HepG2 (cell line): ENCODE measurements around the gene C5AR2. TPM values are rescaled to one million over a fixed set of nuclear protein-coding genes. Genes with fewer than 3 reads are reported as not detected.

Experiments
- AFF4 ChIP-seq: sonication (generic); formaldehyde crosslinking; IDR thresholded peaks from 2 replicates; pipeline ENCODE4 v1.4.0; 2020; ENCODE audit warnings: missing genetic modification reagents
- ATF2 ChIP-seq: sonication (generic); formaldehyde crosslinking; IDR thresholded peaks from 2 replicates; pipeline ENCODE4 v1.4.0; 2020; ENCODE audit warnings: missing genetic modification reagents
- GABPB1 ChIP-seq: IDR thresholded peaks from 2 replicates; pipeline ENCODE4 v1.6.1; 2016; ENCODE audit warnings: mild to moderate bottlenecking, missing genetic modification reagents, moderate library complexity, missing compliant biosample characterization
- IRF2 ChIP-seq: IDR thresholded peaks from 2 replicates; pipeline ENCODE4 v1.6.1; 2018; ENCODE audit warnings: missing genetic modification reagents, missing compliant biosample characterization
- PRDM15 ChIP-seq: sonication (generic); formaldehyde crosslinking; IDR thresholded peaks from 2 replicates; pipeline ENCODE4 v1.4.0; 2020; ENCODE audit warnings: missing genetic modification reagents
- SMAD3 ChIP-seq: sonication (generic); formaldehyde crosslinking; IDR thresholded peaks from 2 replicates; pipeline ENCODE4 v1.4.0; 2020; ENCODE audit warnings: missing genetic modification reagents
- TCF7 ChIP-seq: sonication (generic); IDR thresholded peaks from 2 replicates; pipeline ENCODE4 v1.6.1; 2016; ENCODE audit warnings: antibody characterized with exemption, low read depth
- ZHX1 ChIP-seq: sonication (generic); formaldehyde crosslinking; IDR thresholded peaks from 2 replicates; pipeline ENCODE4 v1.8.1; 2022; ENCODE audit warnings: low read depth, mild to moderate bottlenecking, missing genetic modification reagents
- ZNF276 ChIP-seq: sonication (generic); formaldehyde crosslinking; IDR thresholded peaks from 2 replicates; pipeline ENCODE4 v1.4.0; 2020; ENCODE audit warnings: mild to moderate bottlenecking, low read depth, missing genetic modification reagents
- ZNF589 ChIP-seq: sonication (generic); formaldehyde crosslinking; conservative IDR thresholded peaks from 2 replicates; pipeline ENCODE4 v1.8.0; 2022; ENCODE audit warnings: mild to moderate bottlenecking, moderate library complexity, missing genetic modification reagents
- polyA plus RNA-seq, 8 experiments: library from polyadenylated mRNA; depleted of rRNA in 3 of 8; stranded (reverse) in 7 of 8; unstranded in 1 of 8; fragments of >200 nt; fragmentation: Illumina TruSeq in 4 of 8; extraction: Trizol in 4 of 8; gene quantifications; 2 replicates each; pipeline versions ENCODE4 v1.2.1 to v1.2.3, GENCODE V29; 2011 to 2016; ENCODE audit warnings: low read depth in 4 of 8, missing spikeins in 1 of 8, mixed read lengths in 1 of 8; ENCODE audit not compliant: insufficient read depth in 1 of 8
- total RNA-seq, 5 experiments: library from RNA; depleted of rRNA; stranded (reverse); fragments of >200 nt; fragmentation: Illumina TruSeq; extraction: Trizol; gene quantifications; 2 replicates each; pipeline ENCODE4 v1.2.3, GENCODE V29; 2016; ENCODE audit warnings: low read depth in 1 of 5
- TF ChIP-seq, protein P1 (sequence below): sonication (generic); formaldehyde crosslinking; conservative IDR thresholded peaks from 2 replicates; pipeline ENCODE4 v1.8.0; 2022; ENCODE audit warnings: mild to moderate bottlenecking, moderate library complexity, missing genetic modification reagents

C5AR2 gene
- total and polyA plus RNA-seq, 2 of the 13 experiments (the other 11 are each of a cell fraction or from before 2014, with no cell fraction given), result 0.09 to 0.24 TPM

DNA sequence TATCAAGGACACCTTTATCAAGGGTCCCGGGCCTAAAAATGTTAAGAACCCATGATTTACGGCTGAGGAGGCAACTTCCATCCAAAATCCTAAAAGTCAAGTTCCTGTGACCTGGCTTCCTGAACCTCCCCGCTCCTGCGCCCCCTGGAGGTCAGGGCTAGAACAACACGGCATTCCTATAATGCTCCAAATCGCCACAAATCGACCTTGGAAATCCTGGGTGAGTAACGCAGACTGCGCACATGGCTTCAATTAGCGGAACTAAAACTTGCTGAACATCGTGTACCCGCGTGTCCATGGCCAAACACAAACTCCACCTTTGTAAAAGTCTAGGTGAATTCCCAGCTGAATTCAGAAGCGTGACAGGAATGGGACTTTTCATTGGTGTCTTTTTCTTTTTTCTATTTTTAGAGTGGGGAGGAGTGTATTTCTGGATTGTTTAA lies 26.6 kb upstream of the C5AR2 start (continued):
- TF ChIP-seq PRDM15 (CRISPR knock-in tag) (no peak), TCF7 (no peak), AFF4 (CRISPR knock-in tag) (no peak), ZHX1 (CRISPR knock-in tag) (no peak), SMAD3 (peak; percentile 11; the same call in 1 of the 2 replicates), IRF2 (CRISPR knock-in tag) (0 out of 2 replicates have a peak, but pooled peaks have one; percentile 22), GABPB1 (CRISPR knock-in tag) (peak; percentile 46; the same call in 1 of the 2 replicates), ZNF276 (no peak), ZNF589 (CRISPR knock-in tag) (no peak), ATF2 (0 out of 2 replicates have a peak, but pooled peaks have one; percentile 30)
- TF ChIP-seq, protein P1, sequence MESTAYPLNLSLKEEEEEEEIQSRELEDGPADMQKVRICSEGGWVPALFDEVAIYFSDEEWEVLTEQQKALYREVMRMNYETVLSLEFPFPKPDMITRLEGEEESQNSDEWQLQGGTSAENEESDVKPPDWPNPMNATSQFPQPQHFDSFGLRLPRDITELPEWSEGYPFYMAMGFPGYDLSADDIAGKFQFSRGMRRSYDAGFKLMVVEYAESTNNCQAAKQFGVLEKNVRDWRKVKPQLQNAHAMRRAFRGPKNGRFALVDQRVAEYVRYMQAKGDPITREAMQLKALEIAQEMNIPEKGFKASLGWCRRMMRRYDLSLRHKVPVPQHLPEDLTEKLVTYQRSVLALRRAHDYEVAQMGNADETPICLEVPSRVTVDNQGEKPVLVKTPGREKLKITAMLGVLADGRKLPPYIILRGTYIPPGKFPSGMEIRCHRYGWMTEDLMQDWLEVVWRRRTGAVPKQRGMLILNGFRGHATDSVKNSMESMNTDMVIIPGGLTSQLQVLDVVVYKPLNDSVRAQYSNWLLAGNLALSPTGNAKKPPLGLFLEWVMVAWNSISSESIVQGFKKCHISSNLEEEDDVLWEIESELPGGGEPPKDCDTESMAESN (CRISPR knock-in tag), result no peak
